ENCODE data around the gene UBA1. TPM values are rescaled to one million over a fixed set of nuclear protein-coding genes. Genes with fewer than 3 reads are reported as not detected.

Gene UBA1
- polyA plus RNA-seq, 1 donor (not counting 4 experiments of a cell fraction or from before 2014, with no cell fraction given) = 236 TPM

- FAIRE-seq = no peak
- H3K36me3 ChIP-seq (ENCODE audit: control insufficient read depth in 2 of 2, extremely low read depth in 1 of 2, insufficient read depth in 2 of 2, low read length in 2 of 2) = peaks cover 30 to 50% of the 10 kb centered on the region in 2 experiments
Measured at GRCh38 chrX:47227334-47227583, 33.6 kb downstream of the UBA1 start.

GRCh38 chrX:47228550-47229270 lies 35.1 kb downstream of the UBA1 start:
- DNase-seq (ENCODE audit: low read depth, low spot score) (no peak), FAIRE-seq (no peak)
- Histone ChIP-seq H3K79me2 (ENCODE audit: control insufficient read depth, insufficient read depth, low read length) (no peaks in the 10 kb centered on the region), H3K9me1 (ENCODE audit: control insufficient read depth, extremely low read depth, insufficient read depth, low read length) (no peaks in the 10 kb centered on the region), H3K9me3 (ENCODE audit: control insufficient read depth, low read depth, low read length) (no peaks in the 10 kb centered on the region), H3K4me1 (ENCODE audit: control insufficient read depth, extremely low read depth, insufficient read depth, low read length) (peaks cover 5% of the 10 kb centered on the region), H3K4me3 (ENCODE audit: control insufficient read depth in 2 of 3, extremely low read depth in 1 of 3, insufficient read depth in 2 of 3, low read depth in 1 of 3, low read length in 3 of 3) (no peak overlapping the region), H3K27ac (ENCODE audit: control insufficient read depth, insufficient read depth, low read length) (no peak overlapping the region), H4K20me1 (ENCODE audit: control insufficient read depth, extremely low read depth, insufficient read depth, low read length) (no peaks in the 10 kb centered on the region), H3K36me3 (ENCODE audit: control insufficient read depth in 2 of 2, extremely low read depth in 1 of 2, insufficient read depth in 2 of 2, low read length in 2 of 2) (peaks cover 27 to 42% of the 10 kb centered on the region in 2 experiments), H3K4me2 (ENCODE audit: control insufficient read depth, extremely low read depth, insufficient read depth, low read depth, low read length) (no peak overlapping the region), H2AFZ (ENCODE audit: control insufficient read depth, low read length) (no peak overlapping the region), H3K27me3 (ENCODE audit: control insufficient read depth, extremely low read depth, insufficient read depth, low read length) (no peaks in the 10 kb centered on the region), H3K9ac (ENCODE audit: control insufficient read depth, extremely low read depth, insufficient read depth, low read length) (no peak overlapping the region)
- dilution Hi-C loops (cut with MboI; ENCODE audit: extremely low pct_ligation_motif_present, low sequenced_read_pairs) = no loop called here
- TF ChIP-seq EZH2 (IDR thresholded peaks at IDR 0.05; ENCODE audit: low read length) (no peak), CTCF (optimal IDR thresholded peaks at IDR 0.05 in 1 of 3, IDR thresholded peaks at IDR 0.05 in 1 of 3, conservative IDR thresholded peaks at IDR 0.05 in 1 of 3; ENCODE audit: extremely low read depth in 1 of 3, insufficient read depth in 2 of 3, low read length in 3 of 3) (no peak)

More at GRCh38 chrX:47227334-47227583, 33.6 kb downstream of the UBA1 start:
- H3K27me3 ChIP-seq (ENCODE audit: control insufficient read depth, extremely low read depth, insufficient read depth, low read length) = no peaks in the 10 kb centered on the region
- H3K79me2 ChIP-seq (ENCODE audit: control insufficient read depth, insufficient read depth, low read length) = peaks cover 5% of the 10 kb centered on the region
- H3K4me3 ChIP-seq (ENCODE audit: control insufficient read depth in 2 of 3, extremely low read depth in 1 of 3, insufficient read depth in 2 of 3, low read depth in 1 of 3, low read length in 3 of 3) = no peak overlapping the region
- no peak for DNase-seq (ENCODE audit: low read depth, low spot score)
- TF ChIP-seq EZH2 (IDR thresholded peaks at IDR 0.05; ENCODE audit: low read length) (no peak), CTCF (optimal IDR thresholded peaks at IDR 0.05 in 1 of 3, IDR thresholded peaks at IDR 0.05 in 1 of 3, conservative IDR thresholded peaks at IDR 0.05 in 1 of 3; ENCODE audit: extremely low read depth in 1 of 3, insufficient read depth in 2 of 3, low read length in 3 of 3) (no peak)
- H4K20me1 ChIP-seq (ENCODE audit: control insufficient read depth, extremely low read depth, insufficient read depth, low read length) = peaks cover 4% of the 10 kb centered on the region
- no peak overlapping the region for H3K9ac ChIP-seq (ENCODE audit: control insufficient read depth, extremely low read depth, insufficient read depth, low read length)
- H3K9me3 ChIP-seq (ENCODE audit: control insufficient read depth, low read depth, low read length) = no peaks in the 10 kb centered on the region
- no peak overlapping the region for H3K4me2 ChIP-seq (ENCODE audit: control insufficient read depth, extremely low read depth, insufficient read depth, low read depth, low read length)
- H3K9me1 ChIP-seq (ENCODE audit: control insufficient read depth, extremely low read depth, insufficient read depth, low read length) = no peaks in the 10 kb centered on the region
- peaks cover 1% of the 10 kb centered on the region for H3K4me1 ChIP-seq (ENCODE audit: control insufficient read depth, extremely low read depth, insufficient read depth, low read length)
- dilution Hi-C loops (cut with MboI; ENCODE audit: extremely low pct_ligation_motif_present, low sequenced_read_pairs) = no loop called here
- H3K27ac ChIP-seq (ENCODE audit: control insufficient read depth, insufficient read depth, low read length) = no peak overlapping the region
- H2AFZ ChIP-seq (ENCODE audit: control insufficient read depth, low read length) = no peak overlapping the region
